Measurements from ENCODE around the gene PIGQ. TPM values are rescaled to one million over a fixed set of nuclear protein-coding genes. Genes with fewer than 3 reads are reported as not detected.

Gene PIGQ
- total RNA-seq, 1 donor from 2014 or later = 46.6 TPM

DNA sequence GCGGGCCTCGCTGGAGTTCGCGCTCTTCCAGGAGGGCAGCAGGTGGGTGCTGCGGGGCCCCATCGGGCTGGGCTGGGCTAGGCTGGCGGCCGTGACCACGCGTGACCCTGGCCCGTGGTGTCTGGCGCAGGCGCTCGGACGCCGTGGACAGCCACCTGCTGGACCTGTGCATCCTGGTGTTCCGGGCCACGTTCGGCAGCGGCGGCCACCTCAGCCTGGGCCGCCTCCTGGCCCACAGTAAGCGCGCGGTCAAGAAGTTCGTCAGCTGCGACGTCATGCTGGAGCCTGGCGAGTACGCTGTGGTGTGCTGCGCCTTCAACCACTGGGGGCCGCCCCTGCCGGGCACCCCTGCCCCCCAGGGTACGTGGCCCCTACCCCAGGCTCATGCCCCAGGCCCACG lies 17.6 kb upstream of the PIGQ start:
- ATAC-seq (no peak), DNase-seq (ENCODE audit: low spot score) (no peak)
- intact Hi-C loops (cut with DNase I) = no loop called here

DNA sequence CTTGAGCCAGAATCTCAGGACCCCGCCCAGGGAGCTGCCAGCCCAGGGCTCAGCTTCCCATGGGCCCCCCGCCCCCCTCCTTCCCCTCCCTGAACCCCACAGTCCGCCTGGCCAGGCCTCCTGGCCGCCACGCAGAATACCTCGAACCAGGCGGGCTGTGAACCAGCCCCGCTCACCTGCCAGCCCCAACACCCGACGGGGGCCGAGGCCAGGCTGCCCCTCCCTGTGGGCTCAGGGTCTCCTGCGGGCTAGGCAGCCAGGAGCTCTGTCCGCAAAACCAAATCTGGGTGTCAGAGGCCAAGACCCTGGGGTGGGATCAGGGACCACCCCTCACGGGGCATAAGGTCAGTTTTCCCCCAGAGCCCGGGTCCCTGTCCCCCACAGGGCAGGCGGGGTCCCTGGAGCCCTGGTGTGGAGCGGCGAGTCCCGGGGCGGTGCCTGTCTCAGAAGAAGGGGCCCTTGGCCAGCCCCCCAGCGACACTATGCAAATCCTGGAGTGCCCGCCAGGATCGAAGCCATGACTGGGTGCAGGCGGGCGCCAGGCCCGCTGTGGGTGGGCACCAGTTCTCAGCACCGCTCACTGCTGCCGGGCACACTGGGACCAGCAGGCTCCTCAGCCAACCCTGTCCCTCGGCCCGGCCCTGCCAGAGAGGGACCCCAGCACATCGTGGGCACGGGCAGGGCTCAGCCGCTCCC lies 16.0 kb upstream of the PIGQ start:
- no peak for ATAC-seq
- intact Hi-C loops (cut with DNase I) = no loop called here
- no peak for DNase-seq (ENCODE audit: low spot score)

DNA sequence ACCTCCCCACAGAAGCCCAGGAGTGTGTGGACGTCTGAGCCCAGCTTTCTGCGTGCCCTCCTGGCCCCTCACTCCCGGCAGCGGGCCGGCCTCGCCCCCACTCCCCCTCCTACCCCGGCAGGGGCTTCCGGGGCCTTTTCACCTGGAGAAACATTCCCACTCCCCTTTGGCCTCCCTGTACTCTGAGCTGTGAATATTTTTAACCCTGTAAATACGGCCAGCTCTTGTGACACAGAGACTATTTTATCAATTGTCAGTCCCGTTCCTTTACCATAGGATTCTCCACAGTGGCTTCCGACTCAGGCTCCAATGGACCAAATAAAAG lies 15.5 kb upstream of the PIGQ start:
- intact Hi-C loops (cut with DNase I) = no loop called here
- DNase-seq (ENCODE audit: low spot score) (no peak), ATAC-seq (no peak)

DNA sequence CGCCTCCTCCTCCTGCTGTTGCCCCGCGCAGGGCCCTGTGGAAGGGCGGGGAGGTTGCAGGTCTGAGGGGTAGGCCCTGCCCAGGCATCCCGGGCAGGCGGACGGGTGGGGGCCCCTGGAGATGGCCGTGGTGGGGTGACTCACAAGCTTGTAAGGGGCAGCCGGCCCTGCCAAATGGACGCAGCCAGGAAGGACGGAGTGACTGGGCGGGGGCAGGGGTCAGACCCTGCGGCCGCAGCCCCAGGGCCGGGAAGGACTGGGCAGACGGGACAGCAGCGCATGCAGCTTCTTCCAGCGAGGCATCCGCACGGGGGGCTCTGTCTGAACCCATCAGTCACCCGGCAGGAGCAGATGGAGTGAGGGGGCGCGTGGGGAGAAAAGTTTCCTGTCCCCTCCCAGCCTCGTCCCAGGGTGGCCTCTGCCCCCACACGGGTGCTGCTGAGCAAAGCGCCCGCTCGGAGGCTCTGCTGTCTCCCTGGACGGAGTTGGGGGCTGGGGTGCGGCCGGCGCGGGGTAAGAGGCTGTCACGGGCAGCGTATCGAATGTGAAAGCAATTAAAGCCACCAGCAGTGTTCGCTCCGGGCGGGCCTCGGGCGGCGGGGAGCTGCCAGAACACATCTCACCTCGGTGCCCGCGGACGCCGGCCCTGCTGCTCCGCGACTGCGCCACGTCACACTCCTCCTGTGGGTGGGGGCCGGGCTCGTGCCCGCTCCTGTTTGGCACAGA lies 15.0 kb upstream of the PIGQ start:
- ATAC-seq = peak; percentile 30
- intact Hi-C loops (cut with DNase I) = no loop called here
- no peak for DNase-seq (ENCODE audit: low spot score)

DNA sequence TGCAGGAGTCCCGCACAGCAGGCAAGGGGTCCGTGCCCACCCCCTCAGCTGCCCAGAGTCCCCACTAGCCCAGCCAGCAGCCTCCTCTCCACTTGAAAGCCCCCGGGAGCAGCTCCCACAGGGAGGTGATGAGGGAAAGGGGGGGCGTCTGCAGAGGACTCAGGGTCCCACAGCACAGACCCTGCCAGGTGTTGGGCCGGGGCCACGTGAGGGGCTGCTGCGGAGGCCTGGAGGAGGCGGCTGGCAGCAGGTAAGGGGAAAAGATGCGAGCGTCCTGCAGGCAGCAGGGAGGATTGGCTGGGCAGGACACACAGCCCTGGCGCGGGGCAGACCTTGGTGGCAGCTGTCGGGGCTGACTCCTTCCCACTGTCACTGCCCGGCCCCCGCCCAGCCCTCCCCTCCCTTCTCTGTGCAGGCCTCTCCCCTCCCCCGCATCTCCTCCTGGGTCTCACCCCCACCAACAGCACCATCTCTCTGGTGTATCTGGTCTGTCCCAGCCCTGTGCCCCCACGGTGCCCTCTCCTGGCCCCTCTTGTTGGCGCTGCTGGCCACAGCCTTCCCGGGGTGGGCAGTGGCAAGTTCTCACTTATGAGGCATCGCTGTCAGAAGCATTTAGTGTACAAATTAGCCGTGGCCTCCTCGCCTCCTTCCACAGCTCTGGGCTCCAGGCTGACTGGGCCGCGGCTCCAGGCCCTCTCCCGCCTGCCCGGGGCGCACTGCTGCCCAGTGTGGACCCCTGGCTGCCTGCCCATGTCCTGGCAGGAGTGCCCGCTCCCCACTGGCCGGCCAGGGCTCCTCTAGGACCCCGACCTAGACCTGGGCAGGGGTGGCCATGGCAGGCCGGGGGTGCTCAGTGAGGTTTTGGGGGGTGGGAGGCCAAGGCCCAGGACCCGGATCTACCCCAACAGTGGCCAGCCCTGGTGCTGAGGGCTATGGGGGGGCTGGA lies 14.0 kb upstream of the PIGQ start:
- no peak for ATAC-seq
- DNase-seq (ENCODE audit: low spot score) = no peak
- intact Hi-C loops (cut with DNase I) = no loop called here

DNA sequence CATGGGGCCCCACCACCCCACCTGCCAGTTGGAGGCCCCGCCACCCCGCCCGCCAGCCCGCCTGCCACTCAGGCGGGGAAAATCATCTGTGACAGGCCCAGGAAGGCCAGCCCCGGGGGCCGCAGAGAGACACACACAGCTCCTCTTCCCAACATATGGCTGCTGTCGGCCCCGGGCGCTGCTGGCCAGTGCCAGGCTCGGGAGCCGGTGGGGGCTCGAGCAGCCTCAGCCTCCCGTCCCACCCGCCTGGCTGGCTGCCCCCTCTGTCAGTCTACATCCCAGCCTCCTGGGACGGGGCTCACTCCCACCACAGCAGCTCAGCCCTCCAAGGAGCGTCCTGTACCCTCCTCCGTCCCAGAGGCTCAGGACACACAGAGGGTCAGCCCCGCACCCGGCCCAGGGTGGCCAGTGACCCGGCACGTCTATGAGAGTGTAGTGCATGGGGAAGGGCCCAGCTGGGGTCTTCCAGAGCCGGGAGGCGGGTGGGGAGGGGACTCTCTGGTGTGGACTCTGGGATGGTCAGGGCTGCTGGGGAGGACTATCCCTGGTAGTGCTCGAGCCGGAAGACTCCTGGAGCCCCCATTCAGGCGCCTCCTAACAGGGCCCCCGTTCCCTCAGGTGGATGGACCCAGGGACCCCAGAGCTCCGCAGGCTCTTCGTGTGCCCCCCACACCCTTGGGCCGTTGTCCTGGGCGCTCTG lies 13.1 kb upstream of the PIGQ start:
- intact Hi-C loops (cut with DNase I) = no loop called here
- ATAC-seq = no peak
- DNase-seq (ENCODE audit: low spot score) = no peak

DNA sequence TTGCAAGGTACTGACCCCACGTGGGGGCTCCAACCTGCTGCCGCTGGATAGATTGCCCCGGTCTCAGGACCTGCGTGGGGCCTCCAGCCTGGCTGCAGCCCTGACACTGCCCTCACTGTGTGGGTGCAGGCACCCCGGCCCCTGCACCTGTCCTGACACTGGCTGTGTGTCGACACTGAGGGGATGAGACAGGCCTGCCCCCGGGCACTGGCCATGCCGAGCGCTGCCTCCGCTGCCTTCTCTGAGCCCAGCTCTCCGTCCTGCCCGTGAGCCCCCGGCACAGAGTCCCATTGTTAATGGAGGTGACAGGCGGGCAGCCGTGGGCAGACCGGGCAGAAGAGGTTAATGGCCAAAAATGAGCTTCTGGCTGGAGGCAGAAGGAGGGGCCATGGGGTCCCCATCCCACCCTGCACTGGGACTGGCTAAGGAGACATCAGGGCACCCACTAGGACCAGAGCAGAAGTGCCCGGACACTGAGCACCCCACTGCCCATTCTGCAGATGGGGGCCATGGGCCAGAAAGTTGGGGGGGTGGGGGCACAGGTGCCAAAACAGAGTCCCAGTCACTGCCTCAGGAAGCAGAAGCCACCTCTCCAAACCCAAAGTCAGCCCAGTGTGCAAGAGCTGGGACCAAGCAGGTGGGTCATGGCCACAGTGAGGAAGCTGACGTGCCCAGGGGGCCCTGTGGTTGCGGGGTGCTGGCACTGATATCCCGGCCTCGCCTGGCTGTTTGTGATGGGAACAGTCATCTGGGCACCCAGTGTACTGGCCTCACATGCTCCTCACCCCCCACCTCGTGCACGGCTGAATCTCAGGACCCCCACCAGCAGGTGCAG lies 12.1 kb upstream of the PIGQ start:
- ATAC-seq (no peak), DNase-seq (ENCODE audit: low spot score) (no peak)

DNA sequence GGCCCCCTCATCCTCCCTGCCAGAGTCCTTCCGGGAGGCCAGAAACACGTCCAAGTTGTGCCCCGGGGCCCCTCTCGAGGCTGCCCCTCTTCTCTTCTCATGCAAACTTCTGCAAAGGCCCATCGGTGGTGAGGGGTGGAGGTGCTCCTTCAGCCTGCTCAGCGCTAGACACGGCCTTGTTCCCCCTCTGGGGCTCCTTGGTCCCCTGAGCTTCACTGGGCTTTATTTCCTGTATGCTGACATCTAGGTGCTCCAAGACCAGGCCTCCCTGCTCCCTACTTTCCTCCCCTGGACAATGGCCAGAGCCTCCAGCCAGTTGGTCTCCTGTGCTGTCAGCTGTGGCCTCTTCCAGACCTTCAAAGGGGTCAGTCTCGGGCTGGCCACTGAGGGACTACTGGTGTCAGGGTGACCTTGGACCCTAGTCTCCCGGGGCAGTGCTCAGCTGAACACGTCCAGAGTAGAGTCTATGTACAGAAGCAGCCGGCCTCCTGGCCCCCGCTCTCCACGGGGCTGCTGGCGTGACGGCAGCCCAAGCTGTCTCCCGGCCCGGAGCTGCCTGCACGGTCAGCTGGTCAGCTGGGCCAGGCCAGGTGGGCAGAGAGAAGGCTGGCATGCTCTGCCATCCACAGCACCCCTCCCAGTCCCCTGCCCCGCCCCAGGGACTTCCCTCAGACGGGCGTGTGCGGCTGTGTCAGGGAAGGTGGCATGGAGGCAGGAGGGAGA lies 11.3 kb upstream of the PIGQ start:
- no peak for DNase-seq (ENCODE audit: low spot score)
- no peak for ATAC-seq
- intact Hi-C loops (cut with DNase I) = no loop called here

More for the DNA sequence above, 12.1 kb upstream of the PIGQ start:
- intact Hi-C loops (cut with DNase I) = no loop called here

DNA sequence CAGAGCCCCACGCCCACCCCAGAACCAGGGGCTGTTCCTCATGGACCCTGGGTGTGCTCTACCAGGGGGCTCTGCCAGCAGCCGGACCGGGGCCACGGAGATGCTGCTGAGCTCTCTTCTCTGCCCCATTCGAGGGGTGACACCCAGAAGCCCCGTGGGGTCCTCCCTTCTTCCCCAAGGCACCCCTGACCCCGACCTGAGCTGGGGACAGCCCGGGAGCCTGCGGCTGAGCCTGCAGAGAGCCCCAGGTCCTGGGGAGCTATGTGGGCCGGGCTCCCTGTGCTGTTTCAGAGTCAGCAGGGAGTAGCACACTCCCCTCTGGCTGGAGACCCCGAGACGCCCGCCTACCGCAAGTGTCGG lies 10.8 kb upstream of the PIGQ start:
- ATAC-seq (no peak), DNase-seq (ENCODE audit: low spot score) (no peak)
- intact Hi-C loops (cut with DNase I) = no loop called here

DNA sequence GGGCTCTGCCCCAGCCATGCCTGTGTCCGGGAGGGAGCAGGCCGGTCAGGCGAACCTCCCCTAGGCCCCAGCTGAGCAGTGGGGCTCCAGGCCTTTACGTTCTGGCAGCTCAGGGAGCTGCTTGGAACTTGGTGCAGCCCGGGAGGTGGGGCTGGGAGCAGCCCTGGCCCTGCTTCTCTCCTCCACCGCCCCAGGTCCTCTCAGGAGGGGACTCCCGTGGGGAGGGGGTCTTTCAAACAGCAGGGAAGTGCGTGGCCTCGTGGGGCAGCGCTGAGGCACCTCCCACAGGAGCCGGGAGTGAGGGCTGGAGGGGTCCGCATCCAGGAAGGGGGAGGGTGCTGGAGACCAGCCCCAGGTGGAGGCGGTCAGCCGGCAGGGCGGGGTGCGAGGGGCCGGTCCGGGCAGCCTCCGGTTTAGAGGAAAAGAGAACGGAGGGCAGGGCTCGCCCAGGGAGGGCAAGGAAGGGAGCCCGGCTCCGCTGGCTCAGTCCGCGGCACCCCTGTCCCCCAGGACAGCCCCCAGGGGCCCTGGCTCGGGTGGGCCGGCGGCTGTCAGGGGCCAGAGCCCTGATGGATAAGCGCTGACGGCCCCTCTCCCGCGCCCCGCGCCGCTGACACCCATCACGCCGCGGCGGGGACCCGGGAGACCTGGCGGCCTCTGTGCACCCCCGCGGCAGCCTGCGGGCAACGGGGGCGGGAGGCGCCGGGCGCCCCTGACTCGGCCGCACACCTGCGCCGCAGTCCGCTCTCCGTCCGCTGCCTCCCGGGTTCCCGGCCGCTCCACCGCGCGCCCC lies 10.2 kb upstream of the PIGQ start:
- intact Hi-C loops (cut with DNase I) = no loop called here
- DNase-seq (ENCODE audit: low spot score) (no peak), ATAC-seq (no peak)

DNA sequence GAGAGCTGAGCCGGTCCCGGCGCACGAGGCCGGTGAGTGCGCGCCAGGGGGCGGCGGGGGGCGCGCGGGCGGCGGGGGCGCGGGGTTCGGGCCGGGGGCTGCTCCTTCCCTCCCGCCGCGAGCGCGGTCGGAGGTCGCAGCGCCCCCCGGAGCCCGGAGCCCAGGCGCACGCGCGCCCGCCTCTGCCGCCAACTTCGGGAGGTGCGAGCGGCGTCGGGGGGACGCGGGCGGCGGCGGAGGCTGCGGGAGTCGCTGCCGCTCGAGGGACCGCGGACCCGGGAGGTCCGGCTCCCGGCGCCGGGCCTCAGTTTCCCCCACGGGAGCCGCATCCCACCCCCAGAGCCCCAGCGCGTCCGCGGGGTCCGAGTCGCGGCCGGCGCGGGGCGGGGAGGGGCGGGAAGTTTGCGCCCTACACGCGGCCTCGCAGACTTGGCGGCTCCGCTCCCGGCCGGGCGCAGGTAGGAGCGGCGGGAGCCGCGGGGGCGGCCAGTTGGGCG lies 9.5 kb upstream of the PIGQ start, which contains the start of gene PRR35:
TSS of gene PRR35 (plus strand) at position 191 of the 497 bp plus-strand sequence. CDS start 2,901 bp downstream, outside the sequence.
- DNase-seq (ENCODE audit: low spot score) (no peak), ATAC-seq (no peak)
- intact Hi-C loops (cut with DNase I) = no loop called here

DNA sequence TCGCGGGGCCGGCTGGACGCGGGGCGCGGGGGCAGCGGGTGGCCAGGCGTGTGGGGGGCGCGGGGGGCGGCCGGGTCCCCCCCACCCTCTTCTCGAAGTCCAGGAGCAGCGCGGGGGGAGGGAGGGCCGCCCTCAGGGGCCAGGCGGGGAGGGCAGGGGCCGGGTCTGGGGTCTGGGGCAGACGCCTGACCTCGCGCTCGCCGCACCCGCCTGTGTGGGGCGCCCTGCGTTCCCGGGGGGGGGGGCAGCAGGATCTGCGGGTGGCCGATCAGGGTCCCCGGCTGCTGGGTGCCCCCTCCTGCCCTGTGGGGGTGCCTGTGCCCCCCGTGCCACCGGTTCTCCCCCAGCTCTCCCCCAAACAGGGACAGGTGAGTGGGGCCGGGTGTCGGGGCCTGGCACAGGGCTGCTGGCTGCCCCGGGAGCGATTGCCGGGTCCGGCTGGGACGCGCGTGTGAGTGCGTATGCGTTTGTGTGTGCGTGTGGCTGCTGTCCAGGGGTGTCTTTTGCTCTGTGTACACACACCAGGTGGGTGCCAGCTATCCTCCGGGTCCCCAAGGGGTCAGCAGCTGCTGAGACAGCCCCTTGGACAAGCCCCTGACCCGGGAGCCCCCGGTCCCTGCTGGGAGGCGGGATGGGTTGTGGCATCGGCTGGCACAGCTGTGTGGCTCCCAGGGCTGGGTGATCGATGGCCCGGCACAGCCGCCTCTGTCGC lies 8.9 kb upstream of the PIGQ start:
- DNase-seq (ENCODE audit: low spot score) (no peak), ATAC-seq (no peak)
- intact Hi-C loops (cut with DNase I) = no loop called here

DNA sequence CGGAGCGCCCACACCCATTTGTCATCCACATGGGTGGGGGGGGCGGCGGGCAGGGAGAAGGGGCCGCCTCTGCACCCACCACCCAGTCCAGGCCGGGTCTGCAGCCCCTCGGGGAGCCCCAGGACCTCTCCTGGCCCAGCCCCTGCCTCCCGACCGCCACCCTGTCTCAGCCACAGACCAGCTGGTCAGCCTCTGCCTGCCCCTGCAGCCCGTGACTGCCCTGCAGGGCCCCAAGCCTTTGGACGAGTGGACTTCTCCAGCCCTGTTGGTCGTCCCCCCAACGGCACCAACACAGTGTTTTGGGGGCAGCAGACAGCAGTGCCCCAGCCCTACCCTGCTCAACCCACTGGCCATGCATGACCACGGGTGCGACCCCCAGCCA lies 8.4 kb upstream of the PIGQ start:
- intact Hi-C loops (cut with DNase I) = no loop called here
- ATAC-seq (no peak), DNase-seq (ENCODE audit: low spot score) (no peak)

DNA sequence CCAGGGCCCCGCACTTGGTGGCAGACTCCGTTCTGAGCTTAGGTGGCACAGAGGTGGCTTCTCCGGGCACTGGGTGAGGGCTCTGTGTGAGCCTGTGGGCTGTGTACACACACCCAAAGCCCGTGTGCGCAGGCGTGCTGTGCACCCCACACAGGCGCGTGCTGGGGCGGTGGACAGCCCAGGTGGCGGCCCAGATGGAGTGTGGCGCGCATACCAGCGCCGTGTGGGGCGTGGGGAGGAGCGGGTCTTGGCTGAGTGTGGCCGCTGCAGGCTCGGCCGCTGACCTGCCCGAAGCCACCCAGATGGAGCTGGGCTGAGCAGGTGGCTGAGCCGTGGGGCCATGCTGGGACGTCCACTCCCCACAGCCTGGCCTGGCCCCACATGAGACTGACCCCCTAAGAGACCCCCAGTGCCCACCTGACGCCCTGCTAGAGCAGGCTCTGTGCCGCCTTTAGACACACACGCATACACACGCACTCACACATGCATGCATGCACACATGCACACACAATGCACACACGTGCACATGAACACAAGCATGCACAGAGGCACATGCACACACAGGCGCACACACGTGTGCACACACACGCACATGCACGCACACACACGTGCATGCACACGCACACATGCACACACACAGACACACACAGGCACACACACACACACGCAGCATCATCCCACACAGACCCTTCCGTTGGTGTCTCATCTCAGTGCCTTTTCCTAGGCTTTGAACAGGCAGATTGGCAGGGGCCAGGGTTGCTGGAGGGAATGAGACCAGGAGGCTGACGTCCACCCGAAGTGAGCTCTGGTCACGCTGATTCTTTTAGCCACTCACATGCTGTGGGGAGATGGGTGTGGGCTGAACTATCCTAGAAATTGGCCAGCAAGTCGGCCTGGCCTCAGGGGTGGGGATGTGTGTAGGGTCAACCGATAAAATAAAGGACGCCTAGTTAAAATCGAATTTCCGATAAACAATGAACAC lies 7.5 kb upstream of the PIGQ start:
- no peak for DNase-seq (ENCODE audit: low spot score)
- intact Hi-C loops (cut with DNase I) = no loop called here
- ATAC-seq = no peak

DNA sequence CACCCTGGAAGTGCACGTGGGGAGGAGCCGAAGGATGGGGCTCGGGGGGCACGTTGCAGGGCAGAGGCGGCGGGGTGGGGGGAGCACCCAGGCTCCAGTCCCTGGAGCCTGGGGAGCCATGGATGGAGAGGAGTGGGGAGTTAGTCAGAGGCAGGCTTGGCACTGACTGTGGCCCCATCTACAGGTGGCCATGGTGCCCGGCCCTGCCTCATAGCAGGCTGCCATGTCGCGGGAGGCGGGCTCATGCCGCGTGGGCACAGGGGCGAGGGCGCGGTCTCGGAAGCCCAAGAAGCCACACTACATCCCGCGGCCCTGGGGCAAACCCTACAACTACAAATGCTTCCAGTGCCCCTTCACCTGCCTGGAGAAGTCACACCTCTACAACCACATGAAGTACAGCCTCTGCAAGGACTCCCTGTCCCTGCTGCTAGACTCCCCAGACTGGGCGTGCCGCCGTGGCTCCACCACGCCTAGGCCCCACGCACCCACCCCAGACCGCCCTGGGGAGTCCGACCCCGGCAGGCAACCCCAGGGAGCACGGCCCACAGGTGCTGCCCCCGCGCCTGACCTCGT lies 6.6 kb upstream of the PIGQ start:
- DNase-seq (ENCODE audit: low spot score) (no peak), ATAC-seq (no peak)
- intact Hi-C loops (cut with DNase I) = no loop called here
